Left renal cortex interstitium (tissue), 4 donors: ENCODE measurements around the gene ZNF835. TPM values are rescaled to one million over a fixed set of nuclear protein-coding genes. Genes with fewer than 3 reads are reported as not detected.

Source experiments
- DNase-seq, 4 donors: peaks; one replicate each; pipeline ENCODE4 v3.0.0-alpha.2; 2013; ENCODE audit warnings: low read depth in 4 of 4, low spot score in 2 of 4, missing footprints in 1 of 4
- polyA plus RNA-seq, 4 donors: library from polyadenylated mRNA; unstranded; fragments of 120-200 nt; gene quantifications; one replicate each; pipeline ENCODE4 v1.2.1, GENCODE V29; 2013; ENCODE audit not compliant: insufficient read length in 4 of 4

Gene ZNF835
- polyA plus RNA-seq, 4 donors, result 4.4 to 7.3 (median 4.7) TPM

DNA sequence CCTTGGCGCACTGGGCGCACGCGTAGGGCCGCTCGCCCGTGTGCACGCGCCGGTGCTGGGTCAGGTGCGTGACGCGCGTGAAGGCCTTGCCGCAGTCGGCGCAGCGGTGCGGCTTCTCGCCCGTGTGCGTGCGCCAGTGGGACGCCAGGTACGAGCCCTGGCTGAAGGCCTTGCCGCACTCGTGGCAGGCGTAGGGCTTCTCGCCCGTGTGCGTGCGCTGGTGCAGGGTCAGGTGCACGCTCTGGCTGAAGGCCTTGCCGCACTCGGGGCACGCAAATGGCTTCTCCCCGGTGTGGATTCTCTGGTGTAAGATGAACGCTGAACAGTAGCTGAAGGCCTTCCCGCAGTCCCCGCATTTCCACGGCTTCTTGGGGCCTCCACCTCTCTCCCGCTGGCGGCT lies 7.0 kb downstream of the ZNF835 start:
- DNase-seq, result no peak

DNA sequence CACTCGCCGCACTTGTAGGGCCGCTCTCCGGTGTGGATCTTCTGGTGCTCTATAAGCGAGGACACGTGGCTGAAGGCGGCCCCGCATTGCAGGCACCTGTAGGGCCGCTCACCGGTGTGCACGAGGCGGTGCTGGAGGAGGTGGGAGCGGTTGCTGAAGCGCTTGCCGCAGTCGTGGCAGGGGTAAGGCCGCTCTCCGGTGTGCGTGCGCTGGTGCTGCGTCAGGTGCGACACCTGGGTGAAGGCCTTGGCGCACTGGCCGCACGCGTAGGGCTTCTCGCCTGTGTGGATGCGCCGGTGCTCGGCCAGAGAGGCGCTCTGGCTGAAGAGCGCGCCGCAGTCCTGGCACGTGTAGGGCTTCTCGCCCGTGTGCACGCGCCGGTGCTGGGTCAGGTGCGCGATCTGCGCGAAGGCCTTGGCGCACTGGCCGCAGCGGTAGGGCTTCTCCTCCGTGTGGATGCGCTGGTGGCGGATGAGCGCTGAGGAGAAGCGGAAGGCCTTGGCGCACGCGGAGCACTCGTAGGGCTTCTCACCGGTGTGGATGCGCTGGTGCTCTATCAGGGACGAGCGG lies 7.5 kb downstream of the ZNF835 start:
- no peak for DNase-seq

DNA sequence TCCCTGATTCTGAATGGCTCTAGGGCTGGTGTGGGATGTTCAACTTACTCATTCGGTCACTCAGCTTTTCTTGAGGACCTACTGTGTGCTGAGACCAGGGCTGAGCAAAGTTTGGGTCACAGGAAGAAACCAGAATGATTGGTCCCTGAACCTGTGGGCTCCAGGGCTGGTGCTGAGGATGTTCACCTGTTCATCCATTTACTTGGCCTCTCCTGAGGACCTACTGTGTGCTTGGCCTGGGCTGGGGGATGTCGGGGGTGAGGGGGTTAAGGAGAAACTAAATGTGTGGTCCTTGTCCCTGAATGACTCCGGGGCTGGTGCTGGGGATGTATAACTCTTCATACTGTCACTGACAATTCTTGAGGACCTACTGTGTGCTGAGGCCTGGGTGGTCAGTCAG lies 10.3 kb downstream of the ZNF835 start:
- DNase-seq, result no peak

DNA sequence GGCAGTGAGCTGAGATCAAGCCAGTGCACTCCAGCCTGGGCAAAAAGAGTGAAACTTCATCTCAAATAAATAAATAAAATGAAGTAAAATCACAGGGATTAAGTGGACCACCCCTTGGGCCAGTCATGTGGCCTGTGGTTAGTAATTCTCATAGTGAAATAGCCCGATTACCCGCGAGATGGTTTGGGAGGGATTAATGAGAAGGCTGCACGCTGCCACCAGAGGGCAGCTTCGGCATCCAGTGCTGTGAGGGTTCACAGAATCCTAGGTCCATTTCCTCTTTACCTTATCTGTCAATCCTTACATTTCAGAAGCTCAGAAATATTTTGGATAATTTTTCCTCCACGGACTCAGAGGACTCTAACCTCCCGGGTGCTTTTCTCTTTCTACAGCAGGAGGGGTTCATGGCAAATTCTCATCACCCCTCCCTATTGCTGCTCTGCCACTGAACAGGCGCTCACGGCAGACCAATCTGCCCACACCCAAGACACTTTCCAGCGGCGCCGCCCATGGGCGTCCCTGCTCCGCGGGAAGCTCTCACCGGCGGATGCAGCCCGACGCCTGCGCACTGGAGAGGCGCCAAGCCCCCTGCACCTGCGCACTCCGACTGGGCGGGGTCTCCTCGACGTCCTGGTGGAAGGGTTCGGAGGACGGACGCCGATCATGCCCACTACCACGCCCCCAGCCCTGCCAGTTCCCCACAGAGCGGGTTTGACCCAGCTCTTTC lies 11.0 kb downstream of the ZNF835 start:
- no peak for DNase-seq

DNA sequence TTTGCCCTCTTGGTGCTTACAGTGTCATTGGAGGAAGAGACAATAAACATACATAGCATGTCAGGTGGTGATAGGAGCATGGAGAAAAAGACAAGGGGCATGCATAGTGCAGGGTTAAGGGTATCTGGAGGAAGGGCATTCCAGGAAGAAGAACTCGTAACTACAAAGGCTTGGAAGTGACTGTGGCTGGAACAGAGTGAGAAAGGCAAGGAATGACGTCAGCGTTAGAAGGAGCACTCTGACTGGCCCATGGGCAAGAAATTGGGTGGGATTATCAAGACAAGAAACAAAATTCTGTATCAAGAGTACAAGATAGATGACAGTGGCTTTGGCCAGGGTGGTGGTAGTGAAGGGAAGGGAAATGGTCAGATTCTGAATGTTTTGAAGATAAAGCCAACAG lies 17.4 kb downstream of the ZNF835 start:
- DNase-seq, result no peak

DNA sequence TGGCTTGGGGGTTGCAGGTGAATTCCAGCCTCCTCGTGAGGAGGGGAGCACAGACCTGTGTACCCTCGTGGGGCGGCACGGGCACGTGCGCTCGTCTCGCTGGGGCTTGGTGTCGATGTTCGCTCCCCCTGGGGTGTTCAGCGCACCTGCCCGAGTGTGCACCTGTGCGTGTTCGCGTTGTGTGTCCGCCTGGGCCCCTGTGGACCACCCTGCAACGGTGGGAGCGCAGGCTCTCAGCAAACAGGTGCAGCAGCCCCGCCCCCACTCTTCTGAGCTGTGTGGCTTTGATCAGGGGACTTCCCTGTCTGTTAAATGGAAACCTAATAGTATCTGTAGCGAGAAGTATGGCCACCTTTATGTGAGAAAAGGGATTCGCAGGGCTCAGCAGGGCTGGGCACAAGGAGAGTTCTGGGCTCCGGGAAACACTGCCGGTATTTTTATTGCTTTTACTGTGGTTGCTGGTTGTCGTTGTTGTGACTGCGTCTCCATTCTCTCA lies 28.0 kb downstream of the ZNF835 start:
- DNase-seq, result no peak

DNA sequence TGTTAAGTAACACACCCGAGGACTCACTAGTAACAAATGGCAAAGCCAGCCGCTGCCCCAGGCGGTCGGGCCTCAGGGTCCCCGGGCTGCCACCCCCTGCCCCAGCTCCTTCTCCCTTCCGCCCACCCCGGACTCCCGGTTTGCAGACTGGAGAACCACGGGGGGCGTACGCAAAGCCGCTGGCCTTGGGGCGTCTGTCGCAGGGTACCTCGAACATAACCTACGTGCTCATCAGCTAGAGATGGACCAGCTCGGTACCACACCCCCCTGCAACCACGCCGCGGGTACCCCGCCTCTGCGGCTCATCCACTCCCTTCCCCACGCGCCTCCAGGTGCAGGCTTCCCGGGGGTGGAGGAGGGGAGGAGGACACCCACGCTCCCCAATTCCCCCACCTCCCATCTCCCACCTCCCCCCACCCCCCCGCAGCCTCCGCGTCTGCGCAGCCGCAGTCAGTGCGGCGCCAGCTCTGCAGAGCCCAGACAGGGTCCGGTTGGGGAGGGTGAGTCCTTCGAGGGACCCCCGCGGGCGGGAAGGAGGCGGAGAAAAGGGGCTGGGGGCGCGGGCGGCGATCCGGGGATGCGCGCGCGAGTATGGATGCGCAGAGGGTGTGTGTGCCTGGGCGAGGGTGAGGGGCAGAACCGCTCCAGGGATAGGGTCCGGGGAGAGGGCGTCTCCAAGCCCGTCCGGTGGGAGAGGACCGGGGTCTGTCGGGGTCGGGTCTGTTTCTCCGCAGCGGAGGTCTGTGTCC lies 28.7 kb downstream of the ZNF835 start, which contains the start of gene SMIM17:
Gene SMIM17, plus strand, starts transcription at position 449 of the 749 bp plus-strand sequence. CDS start 2,509 bp downstream, outside the sequence.
- DNase-seq, result no peak

DNA sequence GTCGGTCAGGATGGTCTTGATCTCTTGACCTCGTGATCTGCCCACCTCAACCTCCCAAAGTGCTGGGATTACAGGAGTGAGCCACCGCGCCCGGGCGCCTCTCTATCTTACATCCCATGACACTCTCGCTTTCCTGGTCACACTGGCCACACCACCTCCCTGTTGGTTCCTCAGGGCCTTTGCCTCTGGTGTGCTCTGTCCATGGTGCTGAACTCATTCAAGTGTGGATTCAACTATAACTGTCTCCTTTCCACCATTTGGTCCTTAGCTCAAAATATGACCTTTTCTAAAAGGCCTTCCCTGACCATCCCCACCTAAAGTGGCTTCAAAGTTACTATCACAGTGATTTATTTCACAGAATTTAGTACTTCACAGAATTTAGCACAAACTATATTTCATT lies 32.3 kb downstream of the ZNF835 start:
- peak in 1 of 4 donors; percentile 31 for DNase-seq

DNA sequence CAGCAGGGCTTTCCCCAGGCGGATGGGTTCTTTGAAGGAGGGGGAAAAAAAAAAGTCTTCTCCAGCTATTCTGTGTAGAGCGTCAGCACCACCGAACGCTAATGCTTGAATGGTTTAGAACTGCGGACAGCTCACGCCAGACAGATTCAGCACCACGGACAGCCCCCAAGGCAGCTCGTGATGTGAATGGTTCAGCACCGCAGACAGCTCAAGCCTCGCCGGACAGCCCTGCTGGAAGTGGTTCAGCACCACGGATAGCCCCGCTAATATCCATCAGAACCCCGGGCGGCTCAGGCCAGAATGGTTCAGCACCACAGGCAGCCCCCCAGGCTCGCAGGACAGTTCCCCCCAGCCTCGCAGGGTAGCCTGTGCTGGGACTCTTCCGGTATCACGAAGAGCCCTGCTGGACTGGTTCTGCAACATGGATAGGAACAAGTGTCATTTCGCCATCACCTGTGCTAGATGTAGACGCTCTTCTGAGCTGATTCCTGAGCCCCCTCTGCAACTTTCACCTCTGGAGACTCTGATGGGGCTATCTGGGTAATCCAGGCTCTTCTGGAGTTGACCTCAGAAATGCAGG lies 33.5 kb downstream of the ZNF835 start:
- DNase-seq, result peak; percentile 70 to 96 (median 84)

DNA sequence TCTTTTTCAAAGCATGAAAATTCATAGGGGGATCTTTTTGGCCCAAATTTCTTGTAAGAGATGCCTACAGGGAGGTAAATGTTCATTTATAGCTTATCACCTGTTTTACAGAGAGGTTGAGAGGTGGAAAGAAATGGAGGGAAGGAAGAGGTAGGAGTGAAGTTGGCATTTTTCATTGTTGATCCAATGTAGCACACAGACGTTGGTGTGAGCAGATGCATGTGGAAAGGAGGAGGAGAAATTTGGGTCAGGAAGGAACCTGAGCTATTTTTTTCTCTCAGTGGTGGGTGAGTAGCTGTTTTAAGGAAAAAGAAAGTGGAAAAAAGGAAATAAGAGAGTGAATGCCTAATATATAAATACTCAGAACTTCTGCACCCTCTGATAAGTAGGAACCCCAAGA lies 38.5 kb downstream of the ZNF835 start:
- no peak for DNase-seq

DNA sequence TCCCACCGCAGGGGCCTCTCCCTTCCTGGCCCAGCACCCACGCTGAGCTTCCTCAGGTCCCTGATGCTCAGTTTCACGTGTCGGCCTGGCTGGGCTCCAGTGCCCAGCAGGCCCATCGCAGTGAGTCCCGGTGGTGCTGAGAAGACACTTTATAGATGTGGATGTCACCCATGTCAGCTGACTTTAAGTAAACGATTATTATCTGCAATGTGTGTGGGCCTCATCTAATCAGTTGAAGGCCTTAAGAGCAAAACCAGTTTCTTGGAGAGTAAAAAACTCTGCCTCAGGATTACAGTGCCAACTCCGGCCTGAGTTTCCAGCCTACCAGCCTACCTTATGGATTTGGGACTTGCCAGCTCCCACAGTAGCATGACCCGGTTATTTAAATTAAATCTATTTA lies 45.8 kb downstream of the ZNF835 start:
- no peak for DNase-seq

DNA sequence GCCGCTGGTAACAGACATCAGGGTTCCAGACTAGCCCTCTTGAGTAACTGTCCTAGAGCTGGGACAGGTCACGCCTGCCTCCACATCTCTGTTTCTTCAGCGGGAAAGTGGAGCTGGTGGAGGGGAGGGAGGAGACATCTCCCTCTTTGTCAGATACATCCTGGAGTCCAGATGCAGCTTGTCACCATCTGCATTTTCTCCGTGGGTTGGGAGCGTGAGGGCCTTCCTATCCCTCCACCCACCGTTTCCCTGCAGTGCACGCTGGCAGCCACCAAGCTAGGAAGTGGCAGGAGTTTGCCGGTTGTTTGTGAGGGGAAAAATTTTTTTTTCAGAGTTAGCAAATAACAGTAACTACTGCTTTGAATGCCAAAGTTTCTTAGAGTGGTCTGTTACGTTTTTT lies 48.6 kb downstream of the ZNF835 start:
- DNase-seq, result no peak

DNA sequence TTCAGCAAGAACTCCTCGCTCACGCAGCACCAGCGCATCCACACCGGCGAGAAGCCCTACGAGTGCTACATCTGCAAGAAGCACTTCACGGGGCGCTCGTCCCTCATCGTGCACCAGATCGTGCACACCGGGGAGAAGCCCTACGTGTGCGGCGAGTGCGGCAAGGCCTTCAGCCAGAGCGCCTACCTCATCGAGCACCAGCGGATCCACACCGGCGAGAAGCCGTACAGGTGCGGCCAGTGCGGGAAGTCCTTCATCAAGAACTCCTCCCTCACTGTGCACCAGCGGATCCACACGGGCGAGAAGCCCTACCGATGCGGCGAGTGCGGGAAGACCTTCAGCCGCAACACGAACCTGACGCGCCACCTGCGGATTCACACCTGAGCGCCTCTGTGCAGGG lies 49.2 kb downstream of the ZNF835 start:
- no peak for DNase-seq

DNA sequence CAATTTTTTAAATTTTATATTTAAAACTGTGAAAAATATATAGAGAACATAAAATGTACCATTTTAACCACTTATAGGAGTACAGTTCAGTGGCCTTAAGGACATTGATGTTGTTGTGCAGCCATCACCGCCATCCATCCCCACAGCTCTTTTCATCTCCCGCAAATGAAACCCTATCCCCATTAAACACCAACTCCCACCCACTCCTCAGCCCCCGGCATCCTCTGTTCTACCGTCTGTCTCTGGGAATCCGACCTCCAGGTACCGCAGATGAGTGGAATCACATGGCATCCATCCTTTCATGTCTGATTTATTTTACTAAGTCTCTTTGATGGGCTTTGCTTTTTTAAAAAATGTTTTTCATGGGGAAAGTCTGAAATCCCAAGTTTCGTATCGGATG lies 52.4 kb downstream of the ZNF835 start:
- no peak for DNase-seq

DNA sequence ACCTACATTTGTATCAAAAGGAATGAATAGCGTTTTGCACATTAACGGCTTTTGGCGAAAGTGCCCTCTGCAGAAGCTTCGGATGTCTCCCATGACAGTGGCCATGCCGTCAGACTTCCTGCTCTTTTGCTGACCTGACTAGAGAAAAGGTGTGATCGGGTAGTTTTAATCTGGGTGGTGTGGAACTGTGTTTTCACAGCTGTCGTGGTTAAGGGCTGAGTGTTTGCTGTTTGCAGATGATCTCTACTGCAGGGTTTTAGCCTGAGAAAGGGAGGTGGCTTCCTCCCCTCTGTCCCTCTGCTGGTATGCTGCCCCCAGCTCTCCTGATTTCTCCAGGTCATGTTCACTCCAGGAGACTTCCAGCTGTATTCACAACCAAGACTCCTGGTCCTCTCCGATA lies 54.0 kb downstream of the ZNF835 start:
- no peak for DNase-seq

DNA sequence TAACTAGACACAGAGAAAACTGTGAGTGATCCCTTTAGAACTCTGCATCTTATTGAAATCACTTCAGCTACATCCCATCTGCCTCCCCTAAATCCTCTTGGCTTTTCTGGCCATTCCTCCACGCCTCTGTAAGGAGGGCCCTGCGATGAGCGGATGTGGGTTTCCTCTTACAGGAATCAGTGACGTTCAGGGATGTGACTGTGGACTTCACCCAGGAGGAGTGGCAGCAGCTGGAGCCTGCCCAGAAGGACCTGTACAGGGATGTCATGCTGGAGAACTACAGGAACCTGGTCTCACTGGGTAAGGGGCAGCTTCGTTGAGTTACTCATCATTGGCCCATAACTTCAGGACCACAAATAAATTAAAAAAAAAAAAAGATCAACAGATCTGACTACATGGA lies 57.9 kb downstream of the ZNF835 start:
- DNase-seq, result no peak

DNA sequence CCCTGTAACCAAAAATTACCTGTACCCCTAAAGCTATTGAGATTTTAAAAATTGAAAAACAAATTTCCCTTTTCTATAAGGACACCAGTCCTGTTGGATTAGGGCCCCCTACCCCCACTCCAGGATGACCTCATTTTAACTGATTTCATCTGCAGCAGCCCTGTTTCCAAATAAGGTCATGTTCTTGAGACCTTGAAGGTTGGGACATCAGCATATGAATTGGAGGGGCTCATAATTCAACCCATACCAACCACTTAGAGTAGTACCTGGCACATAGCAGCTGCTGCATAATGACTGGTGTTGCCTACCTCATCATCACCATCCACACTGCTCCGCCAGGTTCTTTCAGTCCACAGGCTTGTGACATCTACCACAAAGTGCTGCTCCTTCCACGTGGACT lies 58.8 kb downstream of the ZNF835 start:
- no peak for DNase-seq
